Activated T-cell treated with anti-CD3 and anti-CD28 coated beads for 48 hours (primary cell): ENCODE results near the gene MGAT4A.

Source experiments
- DNase-seq: peaks from one replicate; pipeline ENCODE4 v3.0.0-alpha.2; 2020; ENCODE audit warnings: low read depth

The MGAT4A gene

GRCh38 chr2:98658816-98659490, 72.0 kb downstream of the MGAT4A start:
- no peak for DNase-seq

- DNase-seq = no peak
Measured at GRCh38 chr2:98656800-98657199, 74.1 kb downstream of the MGAT4A start.

- no peak for DNase-seq
Measured at GRCh38 chr2:98654699-98655495, 76.0 kb downstream of the MGAT4A start.

- no peak for DNase-seq
Measured at GRCh38 chr2:98650998-98651397, 79.9 kb downstream of the MGAT4A start.

- no peak for DNase-seq
Measured at GRCh38 chr2:98649992-98650375, 80.9 kb downstream of the MGAT4A start.

GRCh38 chr2:98649135-98649991, 81.6 kb downstream of the MGAT4A start:
- peak; percentile 74 for DNase-seq

- no peak for DNase-seq
Measured at GRCh38 chr2:98648451-98648850, 82.5 kb downstream of the MGAT4A start.

- no peak for DNase-seq
Measured at GRCh38 chr2:98647636-98648035, 83.3 kb downstream of the MGAT4A start.

- no peak for DNase-seq
Measured at GRCh38 chr2:98643496-98644100, 87.3 kb downstream of the MGAT4A start.

- peak; percentile 29 for DNase-seq
Measured at GRCh38 chr2:98637401-98638147, 93.4 kb downstream of the MGAT4A start.

GRCh38 chr2:98634406-98635092, 96.4 kb downstream of the MGAT4A start:
- peak; percentile 45 for DNase-seq

- DNase-seq = no peak
Measured at GRCh38 chr2:98632351-98632750, 98.6 kb downstream of the MGAT4A start.

- no peak for DNase-seq
Measured at GRCh38 chr2:98623657-98624056, 107.3 kb downstream of the MGAT4A start.

GRCh38 chr2:98617149-98617548, 113.8 kb downstream of the MGAT4A start:
- no peak for DNase-seq

- DNase-seq = no peak
Measured at GRCh38 chr2:98615481-98615880, 115.5 kb downstream of the MGAT4A start.

GRCh38 chr2:98614024-98614739, 116.8 kb downstream of the MGAT4A start:
- no peak for DNase-seq

- DNase-seq = no peak
Measured at GRCh38 chr2:98608962-98609604, 121.8 kb downstream of the MGAT4A start.

GRCh38 chr2:98608116-98608961, 122.6 kb downstream of the MGAT4A start, which contains the start of the genes COA5 and UNC50:
Gene COA5, minus strand, starts transcription at chr2:98608512. Its CDS starts 107 bp downstream, at chr2:98608405.
Gene UNC50, plus strand, starts transcription at chr2:98608589. Its CDS starts 1,171 bp downstream, at chr2:98609760.
- DNase-seq = peak; percentile 92

GRCh38 chr2:98607741-98608115, 123.2 kb downstream of the MGAT4A start:
- no peak for DNase-seq
